ENCODE results near the gene SSBP3.

SSBP3 gene

DNA sequence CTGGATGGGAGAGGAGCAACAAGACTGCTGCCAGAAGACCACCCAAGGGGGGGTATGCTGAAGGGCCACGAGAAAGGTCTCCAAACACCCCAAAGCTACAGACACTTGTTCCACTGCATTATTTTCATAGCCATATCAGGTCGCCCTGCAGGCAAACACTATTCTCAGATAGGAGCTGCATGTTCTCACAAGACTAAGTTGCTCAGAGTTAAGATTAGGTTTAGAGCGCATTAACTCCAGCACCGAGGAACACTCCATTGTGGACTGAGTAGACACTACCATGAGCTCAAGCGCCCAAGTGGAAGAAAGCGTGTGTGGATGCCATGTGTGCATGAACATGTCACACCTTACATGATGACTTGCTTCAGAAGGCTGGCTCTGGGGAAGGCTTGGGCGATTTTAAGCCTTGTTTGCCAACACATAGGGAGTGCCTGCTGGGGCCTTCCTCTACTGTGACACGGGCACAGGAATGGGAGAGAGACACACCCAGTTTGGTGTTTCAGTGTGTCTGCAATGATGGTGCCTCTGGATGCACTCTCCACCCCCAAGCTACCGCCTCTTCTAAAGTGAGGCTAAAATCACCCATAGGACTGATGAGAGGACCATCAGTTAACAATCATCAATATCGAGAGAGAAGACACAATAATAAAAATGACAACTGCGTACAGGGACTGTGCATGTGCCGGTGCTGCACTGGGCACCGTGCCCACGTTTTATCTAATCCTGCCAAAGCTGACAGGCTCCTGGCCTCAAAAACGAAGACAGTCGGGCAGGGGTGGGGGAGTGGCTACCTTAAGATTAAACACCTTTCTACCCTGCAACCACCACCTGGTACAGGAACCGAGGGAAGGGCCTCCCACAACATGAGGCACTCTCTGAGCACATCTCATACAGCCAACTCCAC lies 34.9 kb downstream of the SSBP3 start:
- no peak for TF ChIP-seq CTCF (IDR thresholded peaks at IDR 0.05)

DNA sequence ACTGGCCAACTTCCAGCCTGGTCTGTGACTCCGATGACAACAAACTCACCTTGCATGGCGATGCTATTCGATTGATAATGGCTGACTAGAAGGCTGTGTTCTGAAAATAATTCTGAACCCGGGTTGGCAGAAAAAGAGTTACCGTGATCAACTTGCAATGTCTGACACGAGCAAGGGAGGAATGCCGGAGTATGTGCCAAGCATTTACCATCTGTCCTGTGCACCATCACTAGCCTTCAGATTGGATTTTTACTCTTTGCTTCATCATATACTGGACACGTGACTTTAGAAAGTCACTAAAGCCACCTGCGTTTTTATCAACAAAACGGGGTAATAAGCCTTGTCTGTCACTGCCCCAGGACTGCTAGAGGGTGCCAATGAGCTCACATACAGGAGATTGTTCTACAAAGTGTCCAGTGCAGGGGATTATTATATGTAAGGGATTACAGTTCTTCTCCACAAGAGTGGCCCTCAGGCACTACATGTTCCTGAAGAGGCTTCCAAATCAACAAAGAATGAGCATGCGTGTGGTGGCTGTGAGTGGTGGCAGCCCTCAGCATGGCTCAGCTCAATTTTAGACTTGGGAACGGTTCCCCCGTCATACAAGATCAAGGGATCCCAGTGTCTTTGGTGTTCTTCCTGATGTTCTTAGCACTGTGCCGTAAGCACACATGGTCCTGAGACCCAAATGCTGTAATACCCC lies 35.8 kb downstream of the SSBP3 start:
- TF ChIP-seq CTCF (IDR thresholded peaks at IDR 0.05): no peak

DNA sequence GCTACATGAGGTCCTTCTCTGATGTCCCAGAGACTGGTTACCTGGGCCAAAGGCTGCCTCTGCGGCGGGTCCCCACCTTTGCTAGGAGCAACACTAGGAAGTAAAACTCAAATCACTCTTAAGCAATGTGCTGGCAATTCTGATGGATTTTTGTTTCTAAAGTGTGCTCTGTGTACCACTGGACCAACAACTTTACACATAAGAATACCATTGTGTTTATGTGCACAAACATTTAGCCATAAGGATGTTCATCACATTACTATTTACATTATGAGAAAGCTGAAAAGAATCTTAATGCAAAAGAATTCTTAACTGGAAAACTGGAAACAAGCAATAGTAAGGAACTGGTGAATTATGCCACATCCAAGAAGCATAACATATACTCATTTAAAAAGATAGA lies 38.6 kb downstream of the SSBP3 start:
- no peak for TF ChIP-seq CTCF (IDR thresholded peaks at IDR 0.05)

DNA sequence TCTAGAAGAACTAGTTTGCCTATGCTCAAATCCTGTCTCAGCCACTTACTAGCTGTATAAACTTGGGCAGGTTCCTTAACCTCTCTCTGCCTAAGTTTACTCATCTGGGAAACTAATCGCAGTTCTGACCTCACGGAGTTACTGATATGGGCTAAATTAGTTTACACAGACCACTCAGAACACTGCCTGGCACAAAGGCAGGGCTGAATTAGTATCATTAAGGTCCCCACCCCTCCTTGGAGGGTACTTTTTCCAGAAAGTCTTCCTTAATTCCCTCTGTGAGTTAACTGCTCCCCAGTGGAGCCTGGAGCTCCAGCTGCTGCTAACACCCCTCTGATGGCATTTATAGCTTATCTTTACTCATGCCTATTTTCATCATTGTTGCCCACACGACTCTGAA lies 40.3 kb downstream of the SSBP3 start:
- TF ChIP-seq CTCF (IDR thresholded peaks at IDR 0.05): no peak

- no peak for TF ChIP-seq CTCF (IDR thresholded peaks at IDR 0.05)
Observed at GRCh38 chr1:54365398-54365797, 40.8 kb downstream of the SSBP3 start.

GRCh38 chr1:54364995-54365394 lies 41.2 kb downstream of the SSBP3 start:
- TF ChIP-seq CTCF (IDR thresholded peaks at IDR 0.05): no peak

DNA sequence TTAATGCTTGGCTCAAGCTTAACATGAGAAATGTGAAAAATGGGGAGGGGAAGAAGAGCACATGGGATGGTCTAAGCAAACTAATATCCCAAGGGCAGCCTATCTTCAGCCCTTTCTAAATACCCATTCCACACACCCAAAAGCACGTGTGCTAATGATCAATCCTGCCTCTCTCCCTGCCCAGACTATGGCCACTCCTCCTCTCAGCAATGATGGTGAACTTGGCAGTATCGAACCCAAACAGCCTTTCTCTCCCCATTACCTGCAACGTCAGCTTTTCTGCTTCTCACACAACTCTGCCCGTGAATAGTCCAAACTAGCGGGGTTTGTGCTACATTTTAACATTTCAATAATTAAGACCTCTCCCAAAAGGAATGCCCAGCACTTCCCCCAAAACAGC lies 41.6 kb downstream of the SSBP3 start:
- TF ChIP-seq CTCF (IDR thresholded peaks at IDR 0.05): no peak

All from LNCAP (cell line).